Smooth muscle cell (in vitro differentiated cells): Measurements from ENCODE around the gene SNX20. TPM values are rescaled to one million over a fixed set of nuclear protein-coding genes. Genes with fewer than 3 reads are reported as not detected.

ENCODE experiments used
- DNase-seq: peaks from one replicate; lab custom pipeline; 2025; ENCODE audit not compliant: unreplicated experiment; lab: John Stamatoyannopoulos, UW
- H2AFZ ChIP-seq: fragments of 200-600 bp; sonication (generic); 2 replicates; pipeline ENCODE4 v1.6.0; 2016; ENCODE audit warnings: antibody characterized with exemption, low read depth, mild to moderate bottlenecking
- H3F3A ChIP-seq: fragments of 200-600 bp; sonication (generic); 2 replicates; pipeline ENCODE4 v1.6.0; 2017; ENCODE audit warnings: antibody characterized with exemption, low read depth
- H3K27ac ChIP-seq: fragments of 200-600 bp; sonication (generic); 2 replicates; pipeline ENCODE4 v1.5.1; 2016; ENCODE audit warnings: low read depth, mild to moderate bottlenecking
- H3K27me3 ChIP-seq: fragments of 200-600 bp; sonication (generic); 2 replicates; pipeline ENCODE4 v1.6.1; 2016; ENCODE audit warnings: low read depth, mild to moderate bottlenecking
- H3K36me3 ChIP-seq: fragments of 200-600 bp; sonication (generic); 2 replicates; pipeline ENCODE4 v1.5.1; 2016; ENCODE audit warnings: low read depth
- H3K4me1 ChIP-seq: fragments of 200-600 bp; sonication (generic); 2 replicates; pipeline ENCODE4 v1.5.1; 2016; ENCODE audit warnings: low read depth
- H3K4me2 ChIP-seq: fragments of 200-600 bp; sonication (generic); 2 replicates; pipeline ENCODE4 v1.6.0; 2016; ENCODE audit warnings: mild to moderate bottlenecking
- H3K4me3 ChIP-seq: fragments of 200-600 bp; sonication (generic); 2 replicates; pipeline ENCODE4 v1.5.1; 2016; ENCODE audit warnings: mild to moderate bottlenecking
- H3K79me2 ChIP-seq: fragments of 200-600 bp; sonication (generic); 2 replicates; pipeline ENCODE4 v1.6.0; 2016; ENCODE audit warnings: low read depth, mild to moderate bottlenecking
- H3K9ac ChIP-seq: fragments of 200-600 bp; sonication (generic); 2 replicates; pipeline ENCODE4 v1.6.0; 2016; ENCODE audit warnings: low read depth
- H3K9me3 ChIP-seq: fragments of 200-600 bp; sonication (generic); replicated peaks from 2 replicates; pipeline ENCODE4 v1.5.1; 2016; ENCODE audit warnings: low read depth
- H4K20me1 ChIP-seq: fragments of 200-600 bp; sonication (generic); 2 replicates; pipeline ENCODE4 v1.6.0; 2016; ENCODE audit warnings: low read depth
- WGBS: methylation state at CpG from one replicate; pipeline ENCODE4 v1.1.7; 2016; ENCODE audit warnings: low lambda C conversion rate; 5-methylcytosine and 5-hydroxymethylcytosine counted together
- polyA plus RNA-seq: library from polyadenylated mRNA; unstranded; fragments of >200 nt; fragmentation: Nextera tagmentation; extraction: Ambion mirVana; gene quantifications from 2 replicates; pipeline ENCODE4 v1.2.1, GENCODE V29; 2016
- total RNA-seq: library from RNA; depleted of rRNA; stranded (reverse); fragments of >200 nt; gene quantifications from 2 replicates; pipeline ENCODE4 v1.2.3, GENCODE V29; 2014
- TF ChIP-seq, protein P1 (sequence below): fragments of 200-600 bp; sonication (generic); IDR thresholded peaks from 2 replicates; pipeline ENCODE4 v1.5.1; 2017; ENCODE audit warnings: borderline replicate concordance, mild to moderate bottlenecking, antibody characterized with exemption; ENCODE audit not compliant: insufficient read depth, poor library complexity, severe bottlenecking

Gene SNX20
- total and polyA plus RNA-seq, 2 experiments from 2014 or later, result not detected

DNA sequence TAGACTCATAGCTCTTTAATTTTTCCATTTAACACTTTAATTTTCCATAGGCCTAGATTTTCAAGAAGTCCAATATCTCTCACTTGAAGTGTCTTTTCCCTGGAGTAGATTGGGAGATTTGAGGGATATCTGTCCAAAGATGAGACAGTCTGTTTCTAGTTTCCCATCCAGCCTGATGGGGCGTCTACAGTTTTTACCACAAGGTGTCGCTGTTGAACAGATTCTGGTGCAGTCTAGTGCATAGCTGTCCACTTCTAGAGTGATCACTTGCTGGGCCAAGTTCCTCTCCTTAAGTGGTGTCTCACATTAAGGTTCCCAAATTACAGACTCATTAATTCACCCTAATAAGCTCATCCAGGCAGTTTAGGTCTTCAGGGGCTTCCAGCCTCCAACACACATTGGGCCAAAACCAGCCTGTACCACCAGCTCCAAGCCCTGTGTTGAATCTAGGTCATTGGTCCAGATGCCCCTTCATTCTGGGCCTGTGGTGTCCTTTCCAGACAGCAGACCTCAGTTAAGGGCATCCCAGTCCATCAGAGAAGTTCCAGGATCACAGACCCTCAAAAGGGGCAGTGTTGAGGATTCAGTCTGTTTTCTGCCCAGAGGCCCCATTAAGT lies 9.4 kb downstream of the SNX20 start:
- DNase-seq, result no peak

DNA sequence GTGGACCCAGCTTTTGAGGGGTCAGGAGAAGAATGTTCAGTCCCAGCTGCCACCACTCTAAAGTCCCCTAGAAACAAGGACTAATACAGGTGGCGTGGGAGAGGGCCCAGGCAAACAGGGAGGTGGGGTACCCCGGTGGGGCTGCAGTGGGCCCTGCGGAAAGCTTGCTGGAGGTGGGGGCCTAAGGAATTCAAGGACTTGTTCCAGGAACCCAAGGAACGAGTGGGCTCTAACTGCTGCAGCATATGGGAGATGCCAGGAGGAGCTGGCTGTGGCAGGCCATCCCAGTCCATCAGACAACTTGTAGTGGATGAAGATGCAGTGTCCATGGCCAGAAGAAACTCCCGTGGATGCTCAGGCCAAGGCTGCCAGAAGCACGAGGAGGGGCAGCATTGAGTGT lies 10.6 kb downstream of the SNX20 start:
- no peaks in the 10 kb centered on the region for H3K9me3 ChIP-seq

More for the DNA sequence above, 9.4 kb downstream of the SNX20 start:
- H3K4me2 ChIP-seq, result no peak overlapping the region
- no peak overlapping the region for H3K27ac ChIP-seq
- no peaks in the 10 kb centered on the region for H3K9me3 ChIP-seq
- H3K9ac ChIP-seq, result no peak overlapping the region
- WGBS, result 41% methylated on average over 2 of the region's 2 CpGs
- TF ChIP-seq, protein P1, sequence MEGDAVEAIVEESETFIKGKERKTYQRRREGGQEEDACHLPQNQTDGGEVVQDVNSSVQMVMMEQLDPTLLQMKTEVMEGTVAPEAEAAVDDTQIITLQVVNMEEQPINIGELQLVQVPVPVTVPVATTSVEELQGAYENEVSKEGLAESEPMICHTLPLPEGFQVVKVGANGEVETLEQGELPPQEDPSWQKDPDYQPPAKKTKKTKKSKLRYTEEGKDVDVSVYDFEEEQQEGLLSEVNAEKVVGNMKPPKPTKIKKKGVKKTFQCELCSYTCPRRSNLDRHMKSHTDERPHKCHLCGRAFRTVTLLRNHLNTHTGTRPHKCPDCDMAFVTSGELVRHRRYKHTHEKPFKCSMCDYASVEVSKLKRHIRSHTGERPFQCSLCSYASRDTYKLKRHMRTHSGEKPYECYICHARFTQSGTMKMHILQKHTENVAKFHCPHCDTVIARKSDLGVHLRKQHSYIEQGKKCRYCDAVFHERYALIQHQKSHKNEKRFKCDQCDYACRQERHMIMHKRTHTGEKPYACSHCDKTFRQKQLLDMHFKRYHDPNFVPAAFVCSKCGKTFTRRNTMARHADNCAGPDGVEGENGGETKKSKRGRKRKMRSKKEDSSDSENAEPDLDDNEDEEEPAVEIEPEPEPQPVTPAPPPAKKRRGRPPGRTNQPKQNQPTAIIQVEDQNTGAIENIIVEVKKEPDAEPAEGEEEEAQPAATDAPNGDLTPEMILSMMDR, result peak; percentile 47
- peaks cover 5% of the 10 kb centered on the region for H3K4me1 ChIP-seq
- no peaks in the 10 kb centered on the region for H3K36me3 ChIP-seq
- H3F3A ChIP-seq, result no peaks in the 10 kb centered on the region
- H3K27me3 ChIP-seq, result no peaks in the 10 kb centered on the region
- H4K20me1 ChIP-seq, result no peaks in the 10 kb centered on the region
- H3K79me2 ChIP-seq, result no peaks in the 10 kb centered on the region
- no peak overlapping the region for H2AFZ ChIP-seq
- no peak overlapping the region for H3K4me3 ChIP-seq

DNA sequence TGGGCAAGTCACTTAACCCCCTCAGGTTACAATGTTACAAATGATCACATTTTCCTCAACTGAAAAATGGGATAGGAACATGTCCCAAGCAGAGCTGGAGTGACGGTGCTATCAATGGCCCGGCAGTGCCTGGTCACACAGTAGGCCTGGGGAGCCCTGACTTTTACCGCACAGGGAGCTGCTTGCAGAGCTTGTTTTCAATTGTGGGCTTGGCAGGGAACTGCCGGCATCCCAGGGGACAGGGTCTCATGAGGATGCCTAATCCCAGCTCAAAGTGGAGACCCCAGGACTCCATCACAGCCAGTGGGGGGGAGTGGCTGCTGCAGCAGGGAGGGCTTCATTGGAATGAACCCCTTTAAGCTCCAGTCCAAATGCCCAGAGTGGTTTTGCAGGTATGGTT lies 11.4 kb downstream of the SNX20 start:
- Histone ChIP-seq H3K4me1 (peaks cover 5% of the 10 kb centered on the region), H3K27ac (no peak overlapping the region), H3K79me2 (no peaks in the 10 kb centered on the region), H4K20me1 (no peaks in the 10 kb centered on the region), H3K36me3 (no peaks in the 10 kb centered on the region), H3K4me2 (no peak overlapping the region), H3K27me3 (no peaks in the 10 kb centered on the region), H2AFZ (no peak overlapping the region), H3K4me3 (no peak overlapping the region), H3K9me3 (no peaks in the 10 kb centered on the region), H3K9ac (no peak overlapping the region), H3F3A (no peaks in the 10 kb centered on the region)
- DNase-seq, result no peak
- WGBS, result 99% methylated on average over 4 of the region's 4 CpGs
- TF ChIP-seq, protein P1, result no peak

More for the DNA sequence above, 10.6 kb downstream of the SNX20 start:
- no peaks in the 10 kb centered on the region for H4K20me1 ChIP-seq
- H3K36me3 ChIP-seq, result no peaks in the 10 kb centered on the region
- H3K9ac ChIP-seq, result no peak overlapping the region
- H3F3A ChIP-seq, result no peaks in the 10 kb centered on the region
- TF ChIP-seq, protein P1, result no peak
- H3K4me2 ChIP-seq, result no peak overlapping the region
- H3K79me2 ChIP-seq, result no peaks in the 10 kb centered on the region
- H3K27ac ChIP-seq, result no peak overlapping the region
- no peak for DNase-seq
- no peaks in the 10 kb centered on the region for H3K27me3 ChIP-seq
- H2AFZ ChIP-seq, result no peak overlapping the region
- 89% methylated on average over 6 of the region's 6 CpGs for WGBS
- peaks cover 5% of the 10 kb centered on the region for H3K4me1 ChIP-seq
- H3K4me3 ChIP-seq, result no peak overlapping the region
